ENCODE data around the gene SCAF4. TPM values are rescaled to one million over a fixed set of nuclear protein-coding genes. Genes with fewer than 3 reads are reported as not detected.

Gene SCAF4
- total and polyA plus RNA-seq, 4 donors = 11.3 to 29.7 (median 20.1) TPM

DNA sequence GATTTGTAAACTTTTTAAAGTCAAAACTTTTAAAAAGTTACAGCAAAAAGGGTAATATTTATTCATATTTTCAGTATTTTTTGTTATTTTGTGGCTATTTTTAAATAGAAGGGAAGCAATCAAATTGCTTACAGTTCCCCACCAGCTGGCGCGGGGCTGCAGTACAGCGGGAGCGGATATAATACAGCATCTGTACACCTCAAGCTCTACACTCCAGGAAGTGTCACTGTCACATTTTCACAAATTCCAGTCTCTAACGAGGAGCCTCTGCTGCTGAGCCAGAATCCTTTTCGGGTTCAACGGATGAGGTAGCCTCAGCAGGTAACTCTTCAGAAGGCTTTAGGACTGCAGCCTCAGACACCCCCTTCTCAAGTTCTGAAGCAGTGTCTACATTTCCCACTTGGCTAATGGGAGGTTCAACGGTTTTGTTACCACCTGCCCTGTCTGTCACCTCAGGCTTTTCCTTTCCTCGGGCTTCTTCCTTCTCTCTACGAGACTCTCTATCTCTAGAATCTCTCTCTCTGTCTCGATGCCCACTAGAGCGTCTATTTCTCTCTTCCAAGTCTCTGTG, 60.7 kb downstream of the SCAF4 start:
- H3K27ac ChIP-seq (ENCODE audit: low read depth in 1 of 2, low read length in 1 of 2) = no peak overlapping the region
- no peaks in the 10 kb centered on the region for H3K27me3 ChIP-seq (ENCODE audit: control insufficient read depth in 3 of 3, insufficient read depth in 3 of 3, low read length in 2 of 3)
- 90 to 91% methylated on average over 12 of the region's 12 CpGs for WGBS, 2 donors
- H3K4me3 ChIP-seq = no peak overlapping the region
- H3K36me3 ChIP-seq (ENCODE audit: control insufficient read depth in 4 of 4, insufficient read depth in 4 of 4, low read length in 4 of 4) = peaks cover 12 to 29% (median 28%) of the 10 kb centered on the region in 4 donors
- DNase-seq (no peak), ATAC-seq (ENCODE audit: insufficient read depth, low FRiP score) (no peak)
- peaks cover 0 to 7% (median 0%) of the 10 kb centered on the region in 5 donors for H3K4me1 ChIP-seq (ENCODE audit: control insufficient read depth in 5 of 5, insufficient read depth in 5 of 5, low read length in 5 of 5)
- no peak overlapping the region for H3K9ac ChIP-seq (ENCODE audit: insufficient read depth in 1 of 2, low read length in 2 of 2)
- TF ChIP-seq CTCF (IDR thresholded peaks at IDR 0.05; ENCODE audit: control extremely low read depth, extremely low read depth) = no peak
- no peaks in the 10 kb centered on the region for H3K9me3 ChIP-seq (ENCODE audit: control insufficient read depth in 4 of 4, insufficient read depth in 3 of 4, low read length in 3 of 4)

DNA sequence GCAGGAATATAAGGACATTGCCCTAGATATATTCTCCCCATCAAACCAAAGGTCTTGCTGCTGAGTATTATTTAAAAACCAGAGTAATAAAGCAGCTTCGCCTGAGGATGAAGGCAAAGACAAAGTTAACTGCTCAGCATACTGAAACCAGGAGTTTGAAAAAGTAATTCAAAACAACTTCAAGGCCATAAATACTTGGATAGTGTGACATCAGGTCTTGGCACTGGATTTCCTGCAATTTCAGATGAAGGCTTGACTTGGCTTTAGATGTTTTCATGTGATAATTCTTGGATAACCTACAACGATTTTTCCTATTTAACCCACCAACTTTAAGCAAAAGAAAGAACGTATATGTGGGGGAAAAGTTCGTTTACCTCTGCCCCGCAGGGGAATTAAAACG, 61.8 kb downstream of the SCAF4 start:
- DNase-seq = no peak
- H3K36me3 ChIP-seq (ENCODE audit: control insufficient read depth in 4 of 4, insufficient read depth in 4 of 4, low read length in 4 of 4) = peaks cover 15 to 33% (median 30%) of the 10 kb centered on the region in 4 donors
- peaks cover 0 to 3% (median 0%) of the 10 kb centered on the region in 5 donors for H3K4me1 ChIP-seq (ENCODE audit: control insufficient read depth in 5 of 5, insufficient read depth in 5 of 5, low read length in 5 of 5)
- WGBS, 2 donors = 79 to 86% methylated on average over 6 of the region's 6 CpGs
- no peak for TF ChIP-seq CTCF (IDR thresholded peaks at IDR 0.05; ENCODE audit: control extremely low read depth, extremely low read depth)
- ATAC-seq (ENCODE audit: insufficient read depth, low FRiP score) = no peak
- H3K4me3 ChIP-seq = no peak overlapping the region
- H3K9ac ChIP-seq (ENCODE audit: insufficient read depth in 1 of 2, low read length in 2 of 2) = no peak overlapping the region
- no peaks in the 10 kb centered on the region for H3K27me3 ChIP-seq (ENCODE audit: control insufficient read depth in 3 of 3, insufficient read depth in 3 of 3, low read length in 2 of 3)
- H3K9me3 ChIP-seq (ENCODE audit: control insufficient read depth in 4 of 4, insufficient read depth in 3 of 4, low read length in 3 of 4) = no peaks in the 10 kb centered on the region
- no peak overlapping the region for H3K27ac ChIP-seq (ENCODE audit: low read depth in 1 of 2, low read length in 1 of 2)

DNA sequence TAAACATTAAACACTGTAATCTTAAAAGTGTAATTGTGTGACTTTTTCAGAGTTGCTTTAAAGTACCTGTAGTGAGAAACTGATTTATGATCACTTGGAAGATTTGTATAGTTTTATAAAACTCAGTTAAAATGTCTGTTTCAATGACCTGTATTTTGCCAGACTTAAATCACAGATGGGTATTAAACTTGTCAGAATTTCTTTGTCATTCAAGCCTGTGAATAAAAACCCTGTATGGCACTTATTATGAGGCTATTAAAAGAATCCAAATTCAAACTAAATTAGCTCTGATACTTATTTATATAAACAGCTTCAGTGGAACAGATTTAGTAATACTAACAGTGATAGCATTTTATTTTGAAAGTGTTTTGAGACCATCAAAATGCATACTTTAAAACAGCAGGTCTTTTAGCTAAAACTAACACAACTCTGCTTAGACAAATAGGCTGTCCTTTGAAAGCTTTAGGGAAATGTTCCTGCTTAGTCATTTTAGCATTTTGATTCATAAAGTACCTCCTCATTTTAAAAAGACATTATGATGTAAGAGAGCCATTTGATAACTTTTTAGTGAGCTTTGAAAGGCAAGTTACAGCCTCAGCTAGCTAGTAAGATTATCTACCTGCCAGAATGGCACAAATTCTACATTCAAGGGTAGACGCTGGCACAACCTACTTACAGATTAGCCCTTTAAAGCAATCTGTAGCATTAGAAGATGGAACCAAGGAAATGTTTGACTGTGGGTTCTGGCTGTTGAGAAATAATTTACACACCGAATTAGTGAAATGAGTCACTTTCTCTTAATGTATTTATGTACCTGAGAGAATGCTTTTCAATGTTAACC, 63.0 kb downstream of the SCAF4 start:
- WGBS, 2 donors = 56 to 71% methylated on average over 2 of the region's 2 CpGs
- DNase-seq = no peak
- peaks cover 19 to 37% (median 33%) of the 10 kb centered on the region in 4 donors for H3K36me3 ChIP-seq (ENCODE audit: control insufficient read depth in 4 of 4, insufficient read depth in 4 of 4, low read length in 4 of 4)
- H3K4me3 ChIP-seq = no peak overlapping the region
- H3K9me3 ChIP-seq (ENCODE audit: control insufficient read depth in 4 of 4, insufficient read depth in 3 of 4, low read length in 3 of 4) = no peaks in the 10 kb centered on the region
- H3K27me3 ChIP-seq (ENCODE audit: control insufficient read depth in 3 of 3, insufficient read depth in 3 of 3, low read length in 2 of 3) = no peaks in the 10 kb centered on the region
- TF ChIP-seq CTCF (IDR thresholded peaks at IDR 0.05; ENCODE audit: control extremely low read depth, extremely low read depth) = no peak
- no peak overlapping the region for H3K27ac ChIP-seq (ENCODE audit: low read depth in 1 of 2, low read length in 1 of 2)
- no peak for ATAC-seq (ENCODE audit: insufficient read depth, low FRiP score)
- H3K4me1 ChIP-seq (ENCODE audit: control insufficient read depth in 5 of 5, insufficient read depth in 5 of 5, low read length in 5 of 5) = peaks cover 0 to 3% (median 0%) of the 10 kb centered on the region in 5 donors
- H3K9ac ChIP-seq (ENCODE audit: insufficient read depth in 1 of 2, low read length in 2 of 2) = no peak overlapping the region

Data from lung (tissue), 12 donors.